HG03108 (cell line): ENCODE results near the gene AKAP5.

ENCODE experiments used
- ATAC-seq: cut with Tn5 transposase; IDR thresholded peaks from one replicate; pipeline ENCODE4 v1.9.1; 2021; ENCODE audit warnings: moderate library complexity; ENCODE audit not compliant: unreplicated experiment

The AKAP5 gene, protein sequence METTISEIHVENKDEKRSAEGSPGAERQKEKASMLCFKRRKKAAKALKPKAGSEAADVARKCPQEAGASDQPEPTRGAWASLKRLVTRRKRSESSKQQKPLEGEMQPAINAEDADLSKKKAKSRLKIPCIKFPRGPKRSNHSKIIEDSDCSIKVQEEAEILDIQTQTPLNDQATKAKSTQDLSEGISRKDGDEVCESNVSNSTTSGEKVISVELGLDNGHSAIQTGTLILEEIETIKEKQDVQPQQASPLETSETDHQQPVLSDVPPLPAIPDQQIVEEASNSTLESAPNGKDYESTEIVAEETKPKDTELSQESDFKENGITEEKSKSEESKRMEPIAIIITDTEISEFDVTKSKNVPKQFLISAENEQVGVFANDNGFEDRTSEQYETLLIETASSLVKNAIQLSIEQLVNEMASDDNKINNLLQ

DNA sequence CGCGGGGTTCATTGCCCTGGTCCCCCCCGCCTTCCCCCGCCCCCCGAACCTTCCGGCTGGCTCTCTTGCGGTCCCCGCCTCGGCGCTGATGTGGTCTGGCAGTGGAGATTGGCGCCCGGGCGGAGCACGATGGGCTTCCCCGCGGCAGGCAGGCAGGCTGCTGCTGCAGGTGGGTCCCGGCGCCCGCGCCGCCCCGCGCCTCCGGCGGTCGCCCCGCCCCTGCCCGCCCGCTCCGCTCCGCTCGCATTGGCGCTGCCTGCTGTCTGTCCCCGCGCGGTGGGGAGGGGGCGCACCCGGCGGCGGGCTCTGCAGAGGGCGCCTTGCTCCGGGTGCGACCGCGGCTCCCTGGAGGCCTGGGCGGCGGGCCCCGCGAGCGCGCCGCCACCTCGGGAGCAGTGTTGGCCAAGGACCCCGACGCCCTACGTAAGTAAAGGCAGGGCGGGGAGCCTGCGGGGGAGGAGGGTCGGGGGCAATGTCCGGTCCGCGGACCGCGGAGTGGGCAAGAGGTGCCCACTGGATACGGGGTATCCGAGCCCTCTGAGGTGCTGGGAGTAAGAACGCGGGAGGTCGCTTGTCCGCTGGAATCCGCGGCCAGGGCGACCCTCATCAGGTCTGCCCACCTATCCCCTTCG, at the start of gene AKAP5:
TSS of gene AKAP5 (plus strand) at position 309 of the 632 bp plus-strand sequence. CDS start 2,896 bp downstream, outside the sequence.
- ATAC-seq = peak; percentile 55

DNA sequence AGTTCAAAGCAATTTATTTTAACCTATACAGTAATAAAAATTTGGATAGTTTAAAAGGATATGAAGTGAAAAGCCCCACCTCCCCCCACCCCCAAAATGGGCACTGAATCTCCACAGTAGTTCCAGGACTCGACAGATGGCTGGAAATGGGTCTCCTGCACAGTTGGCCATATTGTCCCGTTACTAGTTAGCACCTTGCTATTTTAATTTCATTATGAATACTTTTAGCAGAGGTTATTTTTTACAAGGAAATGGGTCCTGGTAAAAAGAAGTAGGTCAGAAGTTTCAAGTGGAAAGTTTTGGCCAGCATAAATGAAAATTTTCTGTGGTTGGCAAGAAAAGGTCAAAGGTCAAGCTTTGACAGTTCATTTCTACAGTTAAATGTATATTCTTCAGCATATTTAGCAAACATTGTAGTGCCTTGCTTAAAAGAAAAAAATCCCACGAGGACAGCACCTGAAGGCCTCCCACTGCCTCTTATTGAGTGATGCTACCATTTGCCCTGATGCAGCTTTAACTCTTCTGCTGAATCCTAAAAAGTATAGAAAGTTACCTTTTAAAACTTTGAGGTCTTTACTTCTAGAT, 48.9 kb upstream of the AKAP5 start:
- no peak for ATAC-seq

DNA sequence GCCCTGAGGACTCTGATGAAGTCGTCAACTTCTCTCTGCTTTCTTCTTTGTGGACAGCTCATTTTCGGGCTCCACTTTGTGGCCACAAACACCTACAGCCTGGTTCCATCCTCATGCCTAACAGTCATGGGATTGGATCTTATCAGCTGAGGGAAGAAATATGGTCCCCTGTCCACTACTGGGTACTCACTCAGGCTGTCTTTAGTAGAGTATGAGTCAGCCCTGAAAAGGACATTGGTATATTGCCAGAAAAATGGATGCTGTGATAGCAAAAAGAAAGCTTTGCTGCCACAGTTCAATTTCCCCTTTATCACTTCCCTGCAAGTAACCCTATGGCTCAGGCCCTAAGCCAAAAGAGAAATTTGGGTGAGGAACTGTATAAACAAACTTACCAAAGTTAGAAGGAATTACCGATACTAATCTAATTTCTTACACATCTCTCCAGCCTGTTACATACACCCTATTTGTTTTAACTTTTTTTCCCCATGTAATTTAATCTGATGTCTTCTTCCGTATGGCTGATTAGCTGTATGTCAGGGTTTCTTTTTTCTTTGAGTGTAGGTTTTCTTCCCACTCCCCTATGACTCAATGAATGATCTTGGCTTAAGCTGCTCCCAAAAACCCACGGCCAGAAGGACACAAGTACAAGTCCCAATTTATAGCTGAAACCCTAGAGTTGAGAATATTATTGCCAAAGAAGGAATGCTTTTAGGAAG, 48.1 kb upstream of the AKAP5 start:
- no peak for ATAC-seq

DNA sequence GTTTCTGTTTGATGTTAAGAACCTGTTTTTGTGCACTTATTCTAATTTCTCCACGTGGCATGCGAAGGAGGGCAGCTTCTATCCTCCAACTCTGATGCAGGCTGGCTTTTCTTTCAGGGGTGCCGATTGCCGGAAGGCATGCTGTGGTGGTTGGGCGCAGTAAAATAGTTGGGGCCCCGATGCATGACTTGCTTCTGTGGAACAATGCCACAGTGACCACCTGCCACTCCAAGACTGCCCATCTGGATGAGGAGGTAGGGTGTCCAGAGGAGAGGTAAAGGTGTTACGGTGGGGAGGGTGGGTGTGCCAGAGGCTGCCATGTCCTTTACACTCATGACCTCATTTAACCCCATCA, 47.6 kb upstream of the AKAP5 start:
- ATAC-seq = no peak

DNA sequence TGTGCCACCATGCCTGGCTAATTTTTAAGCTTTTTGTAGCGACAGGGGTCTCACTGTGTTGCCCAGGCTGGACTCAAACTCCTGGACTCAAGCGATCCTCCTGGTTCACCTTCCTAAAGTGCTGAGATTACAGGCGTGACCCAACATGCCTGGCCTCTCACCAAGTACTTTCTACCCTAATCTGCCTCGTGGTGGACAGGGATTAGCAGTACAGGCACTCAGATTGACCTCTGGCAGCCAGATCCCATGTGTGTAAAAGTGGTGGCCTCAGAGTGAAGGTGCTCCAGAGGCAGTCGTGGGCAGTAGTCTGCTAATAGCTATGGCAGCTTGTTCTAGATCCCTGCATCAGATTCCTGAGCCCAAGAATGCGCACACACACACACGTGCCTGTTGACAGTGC, 46.3 kb upstream of the AKAP5 start:
- ATAC-seq = no peak

DNA sequence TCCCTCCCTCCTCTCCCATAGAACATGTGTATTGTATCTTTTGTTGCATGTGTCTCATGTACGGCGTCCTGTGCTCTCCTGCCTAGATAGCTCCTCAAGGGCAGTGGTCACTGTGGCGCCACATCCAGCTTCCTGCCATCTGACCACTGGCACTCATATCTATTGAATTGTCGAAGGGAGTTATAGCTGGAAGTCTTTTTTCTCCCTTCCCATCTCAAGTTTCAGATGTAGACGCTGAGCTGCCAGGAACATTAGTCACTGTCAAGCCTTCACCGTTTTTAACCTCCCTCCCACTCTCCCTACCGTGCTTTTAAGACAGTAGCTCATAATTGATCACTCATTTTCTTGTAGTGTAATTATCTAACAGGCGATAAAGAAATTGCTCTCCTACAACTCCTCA, 44.1 kb upstream of the AKAP5 start:
- no peak for ATAC-seq

DNA sequence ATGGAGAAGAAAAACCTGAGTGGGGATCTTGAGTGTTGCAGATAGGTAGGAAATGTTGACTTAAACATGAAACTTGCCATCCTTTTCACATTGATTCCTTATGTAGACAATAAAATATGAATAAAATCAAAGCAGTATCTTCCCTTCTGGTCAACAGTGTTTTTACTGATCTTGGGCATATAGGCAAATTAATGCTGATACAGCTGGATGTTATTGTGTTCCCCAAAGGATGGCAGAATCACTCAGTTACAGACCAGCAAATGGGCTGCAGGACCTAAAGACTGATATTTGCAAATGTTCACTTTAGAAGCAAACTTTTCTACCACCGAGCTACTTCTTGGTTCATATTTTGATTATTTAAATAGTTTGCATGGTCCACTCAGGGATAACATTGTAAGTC, 43.3 kb upstream of the AKAP5 start:
- no peak for ATAC-seq

DNA sequence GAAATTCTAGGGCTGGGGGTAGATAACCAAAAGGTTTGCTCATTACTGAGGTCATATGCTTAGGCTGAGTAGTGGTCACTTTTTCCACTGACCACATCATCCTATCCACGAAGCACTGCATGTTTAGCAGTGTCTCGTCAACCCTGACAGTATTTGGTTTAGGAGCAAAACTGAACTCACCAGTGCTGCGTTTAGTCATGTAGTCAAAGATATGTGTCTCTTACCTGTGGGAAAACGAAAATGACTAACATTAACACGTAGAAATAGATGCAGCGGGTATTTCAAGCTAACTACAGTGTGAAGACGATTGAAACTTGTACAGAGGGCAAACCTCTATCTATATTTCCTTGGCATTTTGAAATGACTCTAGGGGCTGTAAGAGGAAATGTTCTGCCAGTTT, 42.5 kb upstream of the AKAP5 start:
- ATAC-seq = peak; percentile 42

DNA sequence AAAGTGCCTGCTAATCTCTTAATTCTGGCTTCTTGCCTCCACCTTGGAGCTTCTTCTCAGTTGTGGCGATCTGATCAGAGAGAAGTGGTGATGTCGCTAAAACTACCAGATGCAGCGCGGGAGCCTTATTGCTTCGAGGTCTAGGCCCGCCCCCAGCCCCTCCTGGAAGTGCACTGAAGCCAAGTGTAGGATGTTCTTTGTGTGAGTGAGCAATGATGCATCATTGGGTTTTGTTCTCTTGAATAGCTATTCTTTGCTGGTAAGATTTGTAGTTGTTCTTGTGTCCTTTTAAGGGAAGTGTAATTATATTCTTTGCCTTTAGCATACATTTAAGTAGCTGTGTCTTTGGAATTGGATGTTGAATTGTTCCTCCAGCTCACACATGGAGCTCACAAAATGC, 41.3 kb upstream of the AKAP5 start:
- ATAC-seq = no peak

DNA sequence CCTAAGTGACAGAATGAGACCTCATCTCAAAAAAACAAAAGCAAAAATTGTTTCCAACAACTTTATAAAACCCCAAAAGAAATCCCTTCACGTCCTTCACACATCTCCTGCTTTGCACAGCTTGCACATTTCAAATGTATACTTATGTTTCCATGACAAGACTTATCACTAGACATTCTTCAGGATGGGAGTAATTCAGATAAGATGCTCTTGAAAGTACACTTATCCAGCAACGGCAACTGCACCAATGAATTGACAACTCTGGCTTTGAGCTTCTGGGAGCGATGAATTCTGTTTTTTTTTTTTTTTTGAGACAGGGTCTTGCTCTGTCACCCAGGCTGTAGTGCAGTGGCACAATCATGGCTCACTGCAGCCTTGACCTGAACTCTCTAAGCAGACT, 30.8 kb upstream of the AKAP5 start:
- no peak for ATAC-seq

DNA sequence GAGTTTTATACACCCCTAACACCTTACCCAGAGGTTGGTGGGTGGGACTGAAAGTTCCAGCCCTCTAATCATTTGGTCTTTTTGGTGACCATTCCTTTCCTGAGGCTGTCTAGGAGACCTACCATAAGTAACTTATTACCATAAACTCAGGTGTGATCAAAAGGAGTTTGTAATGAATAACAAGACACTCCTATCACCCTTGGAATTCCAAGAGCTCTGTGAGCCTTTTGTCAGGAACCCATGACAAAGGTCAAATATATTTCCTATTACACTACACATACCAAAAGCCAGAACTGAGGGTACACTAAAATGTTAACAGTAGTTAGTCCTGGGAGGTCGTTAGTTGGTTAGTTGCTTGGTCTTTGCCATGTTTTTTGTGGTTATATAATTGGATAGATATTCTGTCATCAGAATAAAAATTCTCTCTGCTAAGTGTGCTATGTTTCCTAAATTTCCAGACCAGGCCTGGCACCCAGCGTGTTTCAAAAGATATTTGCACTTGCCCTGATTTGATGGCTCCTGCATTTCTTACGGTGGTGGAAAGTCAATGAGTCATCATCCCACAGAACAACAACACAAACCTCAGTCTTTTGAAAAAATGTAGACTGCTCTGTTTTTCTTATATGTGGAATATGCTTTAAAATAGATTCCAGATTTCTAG, 27.0 kb upstream of the AKAP5 start:
- no peak for ATAC-seq

DNA sequence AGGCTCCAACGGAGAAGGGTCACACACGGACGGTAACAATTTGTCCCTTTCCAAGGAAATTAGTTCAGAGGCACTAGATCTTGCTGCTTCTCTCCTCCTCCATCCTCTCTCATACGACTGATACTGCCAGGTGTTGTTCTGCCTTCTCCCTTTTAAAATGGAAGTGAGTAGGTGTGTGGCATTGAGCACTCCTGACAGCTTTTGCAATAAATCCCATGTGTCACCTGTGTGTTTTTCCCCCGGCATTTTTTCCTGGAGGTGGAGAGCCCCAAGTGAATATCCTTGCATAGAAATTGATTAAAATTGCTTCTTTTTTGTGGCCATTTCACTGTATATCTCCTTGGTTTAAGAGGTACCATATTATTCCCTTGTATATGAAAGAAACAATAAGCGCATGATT, 26.2 kb upstream of the AKAP5 start:
- ATAC-seq = no peak

DNA sequence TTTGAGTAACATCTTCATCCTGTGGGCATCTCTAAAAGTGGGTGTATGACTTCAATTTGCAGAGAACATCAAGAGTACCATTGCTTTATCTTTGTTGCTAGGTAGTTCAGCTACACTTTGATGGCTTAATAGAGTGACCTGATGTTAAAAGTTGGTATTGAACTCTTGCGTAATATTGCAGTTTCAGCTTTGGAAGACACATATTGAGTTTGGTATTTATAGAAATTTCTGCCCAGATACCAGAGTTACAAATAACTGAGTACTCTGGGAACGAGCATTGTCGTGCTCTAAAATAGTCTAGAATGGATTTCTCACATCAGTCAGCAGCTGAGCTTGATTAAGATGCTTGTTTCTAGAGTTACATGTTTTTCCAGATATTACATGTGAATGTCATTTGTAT, 24.8 kb upstream of the AKAP5 start:
- ATAC-seq = no peak

DNA sequence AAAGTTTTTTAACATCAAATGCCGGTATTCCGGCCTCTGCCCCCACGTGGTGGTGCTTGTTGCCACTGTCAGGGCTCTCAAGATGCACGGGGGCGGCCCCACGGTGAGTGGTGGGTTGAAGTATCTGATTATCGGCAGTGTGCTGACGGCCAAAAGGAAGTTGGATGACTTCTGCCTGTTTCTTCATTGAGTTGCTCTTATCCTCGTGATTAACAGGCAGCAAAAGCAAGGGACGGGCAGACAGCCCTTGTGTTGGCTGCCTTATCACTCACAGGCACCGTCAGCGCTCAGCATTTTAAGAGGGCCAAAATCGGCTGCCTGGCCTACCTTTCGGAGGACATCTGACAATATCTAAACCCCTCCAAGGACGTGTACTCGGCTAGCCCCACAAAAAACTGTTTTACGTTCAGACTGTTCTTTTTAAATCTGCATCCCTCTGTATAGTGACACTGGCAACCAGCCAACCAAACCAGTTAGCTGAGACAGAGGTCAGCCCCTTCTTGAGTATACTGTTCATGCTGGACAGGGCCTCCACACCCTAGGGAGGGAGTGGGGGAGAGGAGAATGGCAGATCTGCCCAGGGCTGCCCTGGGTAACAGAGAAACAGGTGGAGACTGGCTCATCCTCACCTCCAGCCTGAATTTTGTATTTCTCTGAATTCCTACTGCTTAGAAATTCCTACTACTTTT, 22.9 kb upstream of the AKAP5 start:
- no peak for ATAC-seq

DNA sequence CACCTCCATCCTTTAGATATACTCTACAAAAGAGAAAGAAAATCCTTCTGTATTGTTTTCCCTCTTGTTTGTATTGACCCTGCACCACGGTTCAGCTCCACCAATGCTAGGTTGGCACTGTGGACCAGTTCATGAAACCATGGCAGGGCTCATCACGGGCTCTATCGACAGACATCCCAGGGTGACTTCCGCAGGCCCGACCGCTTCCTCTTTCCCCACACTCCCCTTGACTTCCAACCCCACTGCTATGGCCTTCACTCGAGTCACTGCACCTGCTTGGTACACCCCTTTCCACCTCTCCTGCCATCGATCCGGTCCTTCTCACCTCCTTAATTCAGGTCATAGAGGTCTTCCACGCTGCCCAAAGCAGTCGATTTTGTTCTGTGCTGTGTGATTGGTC, 21.2 kb upstream of the AKAP5 start:
- no peak for ATAC-seq

DNA sequence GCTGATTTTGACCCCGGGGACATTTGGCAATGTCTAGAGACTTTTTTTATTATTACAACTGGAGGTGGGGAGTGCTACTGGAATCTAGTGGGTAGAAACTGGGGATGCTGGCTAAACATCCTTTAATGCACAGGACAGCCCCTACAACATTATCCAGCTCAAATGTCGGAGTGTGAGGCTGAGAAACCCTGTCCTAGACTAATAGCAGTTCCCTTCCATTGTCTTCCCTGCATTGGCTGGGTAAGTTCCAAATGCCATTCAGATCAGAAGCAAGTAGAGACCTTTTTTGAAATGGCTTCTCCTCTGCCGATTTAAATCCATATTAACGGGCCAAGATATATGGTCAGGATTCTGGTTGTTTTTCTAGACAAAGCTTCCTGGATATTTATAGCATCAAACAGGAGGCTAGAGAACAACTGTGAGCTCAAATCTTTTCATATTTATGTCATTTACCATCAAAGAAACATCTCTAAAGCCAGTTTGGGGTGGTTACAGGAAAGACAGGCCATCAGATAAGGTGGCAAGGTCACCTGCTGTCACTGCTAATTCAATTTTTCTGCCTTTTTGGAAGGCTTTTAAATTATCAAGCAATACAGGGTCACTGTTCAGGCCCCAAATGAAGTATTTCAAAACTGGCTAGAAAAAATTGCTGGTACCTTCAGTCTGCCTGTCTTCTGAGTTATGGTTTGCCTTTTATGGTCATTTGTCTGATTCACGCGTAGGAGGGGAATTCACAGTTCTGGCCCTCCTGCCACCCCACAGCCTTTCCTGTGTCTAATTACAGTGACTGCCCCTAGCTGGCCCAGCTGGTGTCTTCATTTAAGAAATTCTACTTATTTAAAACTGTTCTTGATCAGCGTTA, 20.1 kb upstream of the AKAP5 start:
- peak; percentile 96 for ATAC-seq

DNA sequence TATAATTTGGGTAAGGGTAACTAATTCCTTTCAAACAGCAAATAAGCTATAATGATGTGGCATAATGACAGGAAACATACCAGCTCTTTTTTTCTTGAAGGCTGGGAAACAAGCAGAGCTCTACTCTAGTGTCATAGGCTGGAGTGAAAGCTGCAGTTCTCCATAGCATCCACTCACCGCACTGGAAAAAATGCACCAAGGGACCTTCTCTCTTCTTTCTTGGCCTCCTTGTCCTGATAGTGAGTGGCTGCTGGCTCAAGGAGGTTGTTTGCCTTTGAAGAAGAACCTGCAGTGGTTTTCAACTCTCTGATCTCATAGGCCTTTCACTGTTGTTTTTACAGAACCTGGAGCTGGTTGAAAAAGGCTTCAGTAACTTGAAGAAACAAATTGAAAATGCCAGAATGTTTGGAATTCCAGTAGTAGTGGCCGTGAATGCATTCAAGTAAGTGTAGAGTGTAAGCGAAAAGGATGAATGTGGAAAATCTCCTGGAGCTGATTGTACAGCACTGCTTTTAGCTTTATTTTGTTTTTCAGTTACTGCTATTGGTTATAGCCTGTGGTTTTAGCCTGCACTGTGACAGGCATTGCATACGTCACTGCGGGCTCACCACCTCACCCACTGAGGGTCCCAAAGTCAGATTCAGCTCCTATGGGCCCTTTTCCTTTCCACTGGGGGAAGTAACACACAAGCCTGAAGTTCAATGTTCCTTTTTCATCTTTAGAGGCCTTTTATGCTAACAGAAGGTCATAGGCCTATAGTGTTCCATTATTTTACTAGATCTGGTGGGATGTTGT, 17.2 kb upstream of the AKAP5 start:
- no peak for ATAC-seq

DNA sequence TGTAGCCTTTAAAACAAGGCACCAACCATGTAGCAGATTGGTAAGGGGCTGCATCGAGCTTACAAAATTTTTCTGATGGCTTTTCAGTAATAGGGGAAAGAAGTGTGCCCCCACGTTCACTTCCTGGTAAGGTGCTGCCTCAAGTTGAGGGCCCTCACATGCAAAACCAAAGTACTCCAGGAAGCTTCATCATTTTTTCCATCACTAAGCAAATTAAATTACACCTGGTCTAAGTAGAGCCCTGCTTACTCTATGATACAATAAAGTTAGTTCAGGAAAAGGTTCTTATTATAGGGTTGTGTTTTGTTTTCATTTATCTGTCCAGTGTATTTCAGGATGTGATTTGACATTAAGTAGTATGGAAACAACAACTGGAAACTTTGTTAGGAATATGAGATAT, 15.0 kb upstream of the AKAP5 start:
- ATAC-seq = no peak

DNA sequence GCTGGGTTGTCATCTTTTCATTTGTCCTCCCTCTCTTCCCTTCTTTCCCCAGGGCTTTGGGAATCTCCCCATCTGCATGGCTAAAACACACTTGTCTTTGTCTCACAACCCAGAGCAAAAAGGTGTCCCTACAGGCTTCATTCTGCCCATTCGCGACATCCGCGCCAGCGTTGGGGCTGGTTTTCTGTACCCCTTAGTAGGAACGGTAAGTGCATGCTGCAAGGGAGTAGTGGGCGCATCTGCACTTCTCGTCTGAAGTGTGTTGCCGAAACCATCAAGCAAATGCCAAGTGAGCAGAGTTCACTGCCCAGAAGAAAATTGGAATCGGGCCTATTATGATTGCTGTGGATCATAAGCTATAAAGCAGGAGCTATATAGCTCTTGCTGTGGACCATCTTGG, 10.6 kb upstream of the AKAP5 start:
- no peak for ATAC-seq
